Sigmoid colon (tissue), 4 donors: ENCODE data around the gene ARF3.

Experiments used
- EP300 ChIP-seq, 4 donors: sonication (generic); formaldehyde crosslinking; IDR thresholded peaks; one replicate each; pipeline ENCODE4 v1.6.1; 2017; ENCODE audit warnings: antibody characterized with exemption in 4 of 4
- POLR2A ChIP-seq, 2 donors: fragments of 450-650 bp; IDR thresholded peaks; one replicate each; pipeline ENCODE4 v1.6.1; 2016; ENCODE audit warnings: antibody characterized with exemption in 2 of 2, mild to moderate bottlenecking in 2 of 2, moderate library complexity in 2 of 2
- POLR2AphosphoS5 ChIP-seq, 4 donors: sonication (generic); formaldehyde crosslinking; IDR thresholded peaks; one replicate each; pipeline ENCODE4 v1.6.1; 2017; ENCODE audit warnings: antibody characterized with exemption in 4 of 4
- TF ChIP-seq, protein P1 (sequence below), 4 experiments: fragments of 450-650 bp in 3 of 4; fragments of 200-600 bp in 1 of 4; IDR thresholded peaks; one replicate each; pipeline ENCODE4 v1.5.1; 2016 to 2019; ENCODE audit warnings: antibody characterized with exemption in 4 of 4, mild to moderate bottlenecking in 3 of 4, moderate library complexity in 2 of 4

- TF ChIP-seq, protein P1, sequence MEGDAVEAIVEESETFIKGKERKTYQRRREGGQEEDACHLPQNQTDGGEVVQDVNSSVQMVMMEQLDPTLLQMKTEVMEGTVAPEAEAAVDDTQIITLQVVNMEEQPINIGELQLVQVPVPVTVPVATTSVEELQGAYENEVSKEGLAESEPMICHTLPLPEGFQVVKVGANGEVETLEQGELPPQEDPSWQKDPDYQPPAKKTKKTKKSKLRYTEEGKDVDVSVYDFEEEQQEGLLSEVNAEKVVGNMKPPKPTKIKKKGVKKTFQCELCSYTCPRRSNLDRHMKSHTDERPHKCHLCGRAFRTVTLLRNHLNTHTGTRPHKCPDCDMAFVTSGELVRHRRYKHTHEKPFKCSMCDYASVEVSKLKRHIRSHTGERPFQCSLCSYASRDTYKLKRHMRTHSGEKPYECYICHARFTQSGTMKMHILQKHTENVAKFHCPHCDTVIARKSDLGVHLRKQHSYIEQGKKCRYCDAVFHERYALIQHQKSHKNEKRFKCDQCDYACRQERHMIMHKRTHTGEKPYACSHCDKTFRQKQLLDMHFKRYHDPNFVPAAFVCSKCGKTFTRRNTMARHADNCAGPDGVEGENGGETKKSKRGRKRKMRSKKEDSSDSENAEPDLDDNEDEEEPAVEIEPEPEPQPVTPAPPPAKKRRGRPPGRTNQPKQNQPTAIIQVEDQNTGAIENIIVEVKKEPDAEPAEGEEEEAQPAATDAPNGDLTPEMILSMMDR (IDR thresholded peaks at IDR 0.05), result no peak
- TF ChIP-seq POLR2AphosphoS5 (IDR thresholded peaks at IDR 0.05) (no peak), EP300 (IDR thresholded peaks at IDR 0.05) (no peak), POLR2A (IDR thresholded peaks at IDR 0.05) (no peak)
These were observed 16.2 kb upstream of the ARF3 start for GRCh38 chr12:48973531-48973930.
